GM12892 (cell line): ENCODE measurements around the gene NECAB2.

Experiments
- POLR2A ChIP-seq: IDR thresholded peaks from 2 replicates; pipeline ENCODE4 v1.6.1; 2011; ENCODE audit warnings: low read depth, low read length, control low read depth
- POLR2AphosphoS5 ChIP-seq: IDR thresholded peaks from 2 replicates; pipeline ENCODE4 v1.6.1; 2011; ENCODE audit warnings: low read depth, low read length, control low read depth
- TAF1 ChIP-seq: IDR thresholded peaks from 2 replicates; pipeline ENCODE4 v1.6.1; 2011; ENCODE audit warnings: low read depth, mild to moderate bottlenecking, control low read depth, low read length, borderline replicate concordance

GRCh38 chr16:83940119-83940518 is 27.9 kb upstream of the NECAB2 start:
- TF ChIP-seq POLR2AphosphoS5 (no peak), POLR2A (no peak), TAF1 (no peak)
